Activated naive CD4-positive, alpha-beta T cell (primary cell): ENCODE results near the gene ENDOD1.
"Not testable (repeated sequence)": the region's sequence is repeated elsewhere in the genome, so short reads cannot be mapped to it uniquely, and the experiment has no call there.

Experiments used
- DNase-seq, 4 experiments: peaks; one replicate each; lab custom pipeline; 2025; lab: John Stamatoyannopoulos, UW

Gene ENDOD1

GRCh38 chr11:95089620-95090542 is at the start of gene ENDOD1:
TSS of gene ENDOD1 (plus strand) at chr11:95089846. CDS start at chr11:95089928, 82 bp downstream.
- DNase-seq = peak; percentile 57 to 81 (median 70)

GRCh38 chr11:95042239-95042638 is 47.4 kb upstream of the ENDOD1 start:
- no peak for DNase-seq

DNA sequence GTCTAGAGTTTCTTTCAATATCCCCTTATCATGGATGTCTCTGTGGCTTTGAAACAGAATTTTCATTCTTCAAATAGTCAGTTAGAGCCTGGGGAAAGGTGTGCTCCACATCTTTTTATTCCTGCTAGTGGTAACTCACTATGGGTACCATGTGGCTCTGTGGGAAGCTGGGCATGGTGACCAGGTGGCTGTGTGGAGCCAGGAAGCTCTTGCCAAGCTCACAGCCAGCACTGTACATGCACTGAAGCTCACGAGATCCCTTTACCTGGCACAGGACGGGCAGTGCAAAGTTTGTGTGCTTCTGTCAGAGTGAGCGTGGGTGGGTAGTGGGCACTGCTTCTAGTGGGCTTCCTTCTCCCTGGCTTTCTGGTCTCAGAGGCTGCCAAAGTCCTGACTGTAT is 46.7 kb upstream of the ENDOD1 start:
- DNase-seq = no peak

GRCh38 chr11:95044010-95044409 is 45.6 kb upstream of the ENDOD1 start:
- no peak for DNase-seq

GRCh38 chr11:95045812-95046211 is 43.8 kb upstream of the ENDOD1 start:
- no peak for DNase-seq

DNA sequence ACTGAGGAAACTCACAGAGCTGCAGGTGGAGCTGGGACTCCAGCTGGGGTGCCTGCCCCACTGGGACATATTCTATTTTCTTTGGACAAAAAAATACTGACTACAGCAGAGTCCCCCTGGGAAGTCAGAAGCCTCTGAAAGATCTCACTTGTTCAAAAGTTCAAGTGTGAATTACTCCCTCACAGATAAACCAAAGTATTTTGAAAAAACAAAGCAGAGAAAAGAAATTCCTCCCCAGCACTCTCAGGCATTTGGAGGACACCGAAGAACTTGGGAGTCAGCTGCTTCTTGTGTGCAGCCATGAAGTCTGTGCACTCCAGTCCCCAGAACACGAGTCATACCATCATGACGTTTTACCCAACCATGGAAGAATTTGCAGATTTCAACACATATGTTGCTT is 40.5 kb upstream of the ENDOD1 start, which contains the start of gene KDM4F:
TSS of gene KDM4F (plus strand) at position 301 of the 400 bp plus-strand sequence.
- not testable (repeated sequence) for DNase-seq

GRCh38 chr11:95050595-95051202 is 38.9 kb upstream of the ENDOD1 start:
- no peak for DNase-seq

- no peak for DNase-seq
Observed at GRCh38 chr11:95054356-95054755, 35.3 kb upstream of the ENDOD1 start.

DNA sequence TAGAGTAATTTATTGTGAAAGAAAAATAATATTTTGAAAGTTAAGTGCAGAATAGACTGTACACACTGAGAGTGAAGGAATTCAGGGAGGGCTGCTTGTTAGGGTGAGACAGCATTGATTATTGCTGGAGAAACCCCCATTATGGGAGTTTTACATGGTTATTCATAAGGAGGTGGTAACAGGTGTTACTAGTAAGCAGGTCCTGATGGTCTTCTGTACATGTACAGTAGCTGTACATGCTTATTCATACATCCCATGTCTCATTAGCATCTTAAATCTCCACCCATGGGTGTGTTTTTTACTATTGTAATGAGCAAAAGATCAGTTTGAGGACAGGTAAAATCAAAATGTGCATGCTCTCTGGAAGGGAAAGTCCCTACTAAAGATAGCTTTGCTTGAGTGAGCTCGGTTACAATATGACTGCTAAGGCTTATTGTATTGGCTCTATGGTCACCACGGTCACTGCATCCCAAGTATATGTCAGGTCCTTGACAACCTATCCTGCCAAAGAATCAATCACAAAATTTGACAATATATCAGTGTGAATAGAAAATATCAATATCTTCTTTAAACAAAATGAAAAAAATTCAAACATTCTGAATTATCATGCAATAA is 34.3 kb upstream of the ENDOD1 start:
- no peak for DNase-seq

GRCh38 chr11:95057959-95058358 is 31.7 kb upstream of the ENDOD1 start:
- no peak for DNase-seq

DNA sequence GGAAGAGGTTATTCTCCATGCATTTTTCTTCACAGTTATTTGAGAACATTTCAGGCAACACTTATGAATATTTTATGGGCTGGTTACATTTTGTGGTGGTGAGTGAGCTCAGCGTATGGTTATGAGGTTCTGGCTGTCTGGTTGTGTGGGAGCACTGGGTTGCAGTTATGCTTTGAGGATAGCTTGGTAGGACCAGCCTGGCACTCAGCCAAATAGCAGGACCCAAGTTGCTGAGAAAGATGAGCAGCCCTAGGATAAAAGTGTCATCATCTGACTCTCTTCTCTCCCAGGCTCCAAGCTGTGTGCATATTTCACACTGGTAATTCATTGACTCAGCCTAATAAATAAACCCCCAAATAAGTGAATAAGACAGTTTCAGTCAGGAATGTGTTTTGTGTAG is 31.0 kb upstream of the ENDOD1 start:
- no peak for DNase-seq

DNA sequence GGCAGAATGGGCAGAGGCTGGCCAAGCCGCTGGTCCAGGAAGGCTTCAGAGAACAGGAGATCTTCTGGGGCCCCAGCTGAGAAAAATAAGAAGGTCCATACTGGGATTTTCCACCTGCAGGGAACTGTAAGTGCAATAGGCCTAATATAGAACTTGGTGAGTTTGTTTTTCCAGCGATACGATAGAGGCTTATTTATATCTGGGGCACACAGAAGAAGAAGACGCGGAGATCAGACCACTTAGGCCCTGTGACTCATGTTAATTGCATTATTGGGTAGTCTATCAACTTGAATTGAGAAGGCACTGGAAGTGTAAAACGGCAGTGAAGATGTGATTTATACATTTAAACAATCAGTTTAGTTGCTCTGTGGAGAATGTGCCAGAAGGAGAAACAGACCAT is 30.6 kb upstream of the ENDOD1 start:
- DNase-seq = no peak

DNA sequence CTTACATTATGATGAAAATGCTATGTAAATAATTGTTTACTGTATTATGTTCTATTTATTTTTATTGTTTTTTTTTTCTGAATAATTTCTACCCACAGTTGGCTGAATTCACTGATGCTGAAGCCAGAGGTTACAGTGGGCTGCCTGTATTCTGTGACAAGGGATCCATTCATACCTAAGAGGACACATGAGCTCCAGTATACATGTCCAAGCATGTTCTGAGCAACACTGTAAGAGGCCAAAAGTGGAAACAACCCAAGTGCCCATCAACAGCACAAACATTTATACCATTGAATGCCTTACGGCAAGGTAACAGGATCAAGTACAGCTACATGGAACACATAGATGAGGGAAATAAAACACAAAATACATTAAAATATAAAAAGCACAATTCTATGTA is 24.3 kb upstream of the ENDOD1 start:
- DNase-seq = no peak

DNA sequence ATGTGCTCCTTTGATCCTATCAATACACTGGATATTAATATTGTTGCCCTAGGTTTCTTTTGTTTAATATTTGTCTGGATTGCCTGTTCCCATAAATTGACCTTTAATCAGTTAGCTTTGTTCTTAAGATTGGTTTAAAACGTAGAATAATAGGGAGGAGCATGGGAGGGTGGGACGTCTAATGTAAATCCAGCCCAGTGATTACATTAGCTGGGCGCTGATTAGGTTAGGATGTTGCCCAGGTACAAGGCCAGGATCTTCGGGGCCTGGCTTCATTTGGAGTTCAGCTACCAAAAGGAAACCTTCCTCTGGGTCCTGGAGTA is 23.0 kb upstream of the ENDOD1 start, which contains the start of gene SRSF8:
TSS of gene SRSF8 (plus strand) at position 204 of the 323 bp plus-strand sequence. CDS start 308 bp downstream, outside the sequence.
- DNase-seq = no peak

- peak; percentile 47 to 72 (median 58) for DNase-seq
Observed at GRCh38 chr11:95067039-95067840, 22.4 kb upstream of the ENDOD1 start.

- peak in 1 of 4 experiments; percentile 16 for DNase-seq
Observed at GRCh38 chr11:95067841-95068219, 21.8 kb upstream of the ENDOD1 start.

DNA sequence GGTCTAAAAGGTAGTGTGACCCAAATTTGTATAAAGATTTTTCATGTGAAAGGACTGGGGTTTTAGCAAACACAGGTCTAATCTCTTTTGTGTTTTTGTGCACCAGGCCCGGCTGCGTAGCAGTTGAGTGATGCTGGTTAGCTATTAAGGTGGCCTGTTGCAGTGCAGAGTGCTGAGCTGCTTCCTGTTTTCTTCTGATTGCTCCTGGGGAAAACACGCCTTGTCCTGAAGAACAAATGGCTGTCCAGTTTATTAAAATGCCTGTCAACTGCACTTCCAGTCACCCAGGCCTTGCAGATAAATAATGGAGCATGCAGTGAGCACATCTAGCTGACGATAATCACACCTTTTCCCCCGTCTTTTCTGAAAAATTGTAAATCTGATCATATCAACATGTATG is 21.1 kb upstream of the ENDOD1 start:
- DNase-seq = peak in 3 of 4 experiments; percentile 8 to 45 (median 43)

GRCh38 chr11:95070471-95070870 is 19.2 kb upstream of the ENDOD1 start:
- DNase-seq = no peak

GRCh38 chr11:95072948-95073347 is 16.7 kb upstream of the ENDOD1 start:
- no peak for DNase-seq

GRCh38 chr11:95074792-95075563 is 14.7 kb upstream of the ENDOD1 start:
- DNase-seq = no peak

DNA sequence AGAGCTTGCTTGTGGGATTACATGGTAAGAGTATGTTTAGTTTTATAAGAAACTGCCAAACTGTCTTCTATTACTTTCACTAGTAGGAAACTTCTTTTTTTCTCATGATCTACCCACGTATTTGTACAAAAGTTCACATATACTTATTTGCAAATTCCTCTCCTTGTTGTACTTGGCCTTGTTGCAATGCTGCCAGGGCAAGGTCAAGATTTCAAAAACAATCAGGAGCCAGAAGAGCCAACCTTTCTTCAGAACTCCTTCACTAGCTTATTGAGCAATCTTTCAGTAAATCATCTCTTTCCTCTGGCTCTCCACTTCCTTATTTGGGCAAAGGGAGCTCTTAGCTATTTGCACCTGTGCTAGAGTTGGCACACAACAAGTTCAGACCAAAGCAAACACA is 13.2 kb upstream of the ENDOD1 start:
- DNase-seq = no peak
